ENCODE measurements around the gene CPXM2.

DNA sequence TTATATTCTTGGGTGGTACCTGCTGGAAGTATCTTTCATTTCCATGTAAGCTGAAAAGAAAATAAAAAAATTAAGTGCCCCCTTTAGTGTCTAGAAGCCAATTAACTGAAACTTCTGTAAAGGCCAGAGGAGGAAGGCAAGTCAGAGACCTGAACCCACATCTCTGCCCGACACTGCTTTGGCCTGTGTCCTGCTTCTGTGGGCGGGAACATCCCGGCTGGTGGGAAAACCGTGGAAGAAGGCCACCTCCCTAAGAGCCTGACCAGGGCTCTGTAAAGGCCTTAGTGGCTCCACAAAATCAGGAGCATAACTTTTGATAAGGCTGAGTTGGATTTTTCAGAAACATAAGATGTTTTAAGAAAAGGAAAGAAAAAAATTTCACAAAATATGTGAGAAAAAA is 9.4 kb downstream of the CPXM2 start:
- TF ChIP-seq, protein P1, sequence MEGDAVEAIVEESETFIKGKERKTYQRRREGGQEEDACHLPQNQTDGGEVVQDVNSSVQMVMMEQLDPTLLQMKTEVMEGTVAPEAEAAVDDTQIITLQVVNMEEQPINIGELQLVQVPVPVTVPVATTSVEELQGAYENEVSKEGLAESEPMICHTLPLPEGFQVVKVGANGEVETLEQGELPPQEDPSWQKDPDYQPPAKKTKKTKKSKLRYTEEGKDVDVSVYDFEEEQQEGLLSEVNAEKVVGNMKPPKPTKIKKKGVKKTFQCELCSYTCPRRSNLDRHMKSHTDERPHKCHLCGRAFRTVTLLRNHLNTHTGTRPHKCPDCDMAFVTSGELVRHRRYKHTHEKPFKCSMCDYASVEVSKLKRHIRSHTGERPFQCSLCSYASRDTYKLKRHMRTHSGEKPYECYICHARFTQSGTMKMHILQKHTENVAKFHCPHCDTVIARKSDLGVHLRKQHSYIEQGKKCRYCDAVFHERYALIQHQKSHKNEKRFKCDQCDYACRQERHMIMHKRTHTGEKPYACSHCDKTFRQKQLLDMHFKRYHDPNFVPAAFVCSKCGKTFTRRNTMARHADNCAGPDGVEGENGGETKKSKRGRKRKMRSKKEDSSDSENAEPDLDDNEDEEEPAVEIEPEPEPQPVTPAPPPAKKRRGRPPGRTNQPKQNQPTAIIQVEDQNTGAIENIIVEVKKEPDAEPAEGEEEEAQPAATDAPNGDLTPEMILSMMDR (IDR thresholded peaks at IDR 0.05; ENCODE audit: insufficient read depth, low read length, poor library complexity, severe bottlenecking): no peak
- TF ChIP-seq EZH2phosphoT487 (conservative IDR thresholded peaks at IDR 0.05; ENCODE audit: low read length): no peak

All from SU-DHL-6 (cell line).